GM18505 (cell line): ENCODE data around the gene EIF4H.

Experiments
- ATAC-seq: cut with Tn5 transposase; IDR thresholded peaks from one replicate; pipeline ENCODE4 v1.9.1; 2021; ENCODE audit not compliant: unreplicated experiment
- POLR2A ChIP-seq: IDR thresholded peaks from 4 replicates; pipeline ENCODE4 v1.6.1; 2011; ENCODE audit warnings: borderline replicate concordance; ENCODE audit not compliant: insufficient read depth, insufficient read length; ENCODE audit errors: extremely low read depth

EIF4H gene

DNA sequence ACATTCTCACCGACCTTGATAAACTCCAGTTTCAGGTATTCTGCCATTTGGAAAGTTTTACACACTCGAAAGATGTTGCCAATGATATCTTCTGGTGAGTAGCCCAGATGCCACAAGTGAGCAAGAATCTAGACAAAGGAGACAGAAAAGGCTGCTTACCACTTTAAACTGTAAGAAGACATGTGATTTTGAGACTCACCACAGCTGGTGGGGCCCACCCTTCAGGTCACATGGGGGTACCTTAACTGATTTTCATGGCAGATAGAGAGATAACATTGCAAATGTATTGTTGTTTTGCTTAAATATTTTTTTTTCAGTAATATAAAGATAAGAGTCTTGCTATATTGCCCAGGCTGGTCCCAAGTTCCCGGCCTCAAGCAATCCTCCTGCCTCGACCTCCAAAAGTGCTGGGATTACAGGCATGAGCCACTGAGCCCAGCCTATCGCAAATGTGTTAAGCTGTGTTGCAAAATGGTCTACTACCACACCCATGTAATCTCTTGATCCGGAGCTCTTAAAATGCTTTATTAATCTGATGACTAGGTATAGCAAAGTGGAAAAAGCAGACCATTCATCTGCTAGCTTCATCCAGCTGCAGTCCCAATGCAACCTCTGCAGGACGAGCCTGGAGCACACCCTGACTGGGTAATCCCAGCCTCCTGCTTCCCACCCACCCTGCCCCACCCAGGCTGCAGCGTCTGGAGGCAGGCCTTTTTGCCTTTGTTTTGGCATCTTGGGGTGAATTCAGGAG, 61.5 kb downstream of the EIF4H start:
- ATAC-seq, result no peak
- no peak for TF ChIP-seq POLR2A

DNA sequence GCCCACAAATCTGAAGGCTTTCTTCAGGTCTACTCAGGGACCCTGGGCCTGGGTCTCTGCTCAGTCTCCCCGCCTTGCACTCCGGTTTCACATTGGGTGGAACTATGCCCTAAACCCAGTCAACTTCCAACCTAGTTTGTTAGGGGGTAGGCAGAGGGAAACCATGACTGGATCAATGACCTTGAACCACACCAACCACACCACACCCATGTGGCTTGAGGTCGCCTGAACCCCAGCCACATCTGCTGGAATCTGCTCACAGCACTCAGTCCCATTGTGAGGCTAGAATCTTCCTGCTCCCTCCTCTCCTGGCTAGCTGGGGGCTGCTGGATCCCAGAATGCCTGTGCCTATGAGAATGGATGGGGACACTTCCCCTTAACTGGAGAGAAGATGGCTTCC, 62.1 kb downstream of the EIF4H start:
- TF ChIP-seq POLR2A, result no peak
- no peak for ATAC-seq

DNA sequence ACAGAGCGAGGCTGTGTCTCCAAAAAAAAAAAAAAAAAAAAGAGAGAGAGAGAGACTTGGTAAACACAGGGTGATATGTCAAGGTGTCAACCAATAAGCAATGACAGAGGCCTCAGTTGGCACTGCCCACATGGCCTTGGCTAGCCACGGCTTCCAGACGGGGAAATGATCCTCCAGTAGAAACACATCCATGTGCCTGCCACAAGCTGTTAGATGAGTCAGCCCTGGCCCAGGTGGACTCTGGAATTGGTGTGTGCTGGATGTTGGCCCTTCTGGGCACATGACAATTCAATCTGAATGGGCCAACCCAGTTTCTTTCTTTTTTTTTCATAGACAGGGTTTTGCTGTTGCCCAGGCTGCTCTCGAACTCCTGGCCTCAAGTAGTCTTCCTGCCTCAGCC, 66.3 kb downstream of the EIF4H start:
- no peak for TF ChIP-seq POLR2A
- no peak for ATAC-seq

DNA sequence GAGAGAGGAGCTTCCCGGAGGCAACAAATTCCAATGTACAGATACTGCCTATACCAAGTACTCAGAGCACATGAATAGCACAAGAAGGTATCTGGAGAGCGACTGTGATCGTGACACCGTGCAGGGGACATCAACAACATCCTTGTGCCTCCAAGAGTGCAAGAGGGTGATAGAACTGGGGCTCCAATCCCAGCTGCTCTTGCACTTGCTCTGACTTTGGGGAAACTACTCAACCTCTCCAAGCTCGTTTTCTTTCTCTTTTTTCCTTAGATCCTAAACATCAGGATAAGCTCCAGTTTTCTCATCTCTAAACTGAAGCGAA, 67.9 kb downstream of the EIF4H start:
- no peak for TF ChIP-seq POLR2A
- no peak for ATAC-seq

DNA sequence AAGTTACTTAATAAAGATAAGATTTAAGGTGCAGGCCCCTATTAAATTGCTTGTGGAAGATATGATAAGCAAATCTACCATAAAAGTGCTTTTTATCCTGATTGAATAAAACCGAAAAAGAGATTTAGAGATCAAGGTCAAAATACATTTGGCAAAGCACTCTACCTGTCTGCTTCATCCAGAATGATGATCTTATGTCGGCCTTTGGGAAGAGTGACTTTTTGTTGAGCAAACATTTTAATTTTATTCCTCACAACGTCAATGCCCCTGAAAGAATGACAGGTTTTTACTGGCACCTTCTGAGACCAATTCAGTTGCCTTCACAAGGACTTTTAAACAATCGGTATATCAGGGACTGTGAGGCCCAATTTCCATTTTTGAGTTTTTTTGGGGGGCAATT, 72.3 kb downstream of the EIF4H start:
- TF ChIP-seq POLR2A, result no peak
- ATAC-seq, result no peak
